AG04449 (cell line): Measurements from ENCODE around the gene MID1.

Experiments used
- CTCF ChIA-PET: fragments of 350-600 bp; formaldehyde crosslinking; extraction: SDS; loops from one replicate; lab custom pipeline; 2021; ENCODE audit warnings: antibody characterized with exemption; lab: Yijun Ruan, JAX
- POLR2A ChIA-PET: fragments of 400-600, 350-600 bp; formaldehyde crosslinking; extraction: SDS; loops from one replicate; lab custom pipeline; 2020; ENCODE audit warnings: antibody characterized with exemption, inconsistent platforms; lab: Yijun Ruan, JAX
- DNase-seq: peaks from one replicate; pipeline ENCODE4 v3.0.0-alpha.2; 2010; ENCODE audit warnings: low read depth, low spot score
- H3K4me3 ChIP-seq: 2 replicates; pipeline ENCODE4 v1.5.1; 2011; ENCODE audit warnings: low read depth, mild to moderate bottlenecking, control low read depth, low read length
- CTCF ChIP-seq: IDR thresholded peaks from one replicate; pipeline ENCODE4 v1.5.1; 2011; ENCODE audit warnings: mild to moderate bottlenecking, moderate library complexity, low read length, control low read depth, inconsistent platforms; ENCODE audit not compliant: insufficient read depth; ENCODE audit errors: missing control alignments

MID1 gene

GRCh38 chrX:10470009-10470408, 150.4 kb downstream of the MID1 start:
- TF ChIP-seq CTCF = no peak
- H3K4me3 ChIP-seq = no peak overlapping the region
- no peak for DNase-seq
- CTCF ChIA-PET = no interaction called here
- POLR2A ChIA-PET = no interaction called here

GRCh38 chrX:10467793-10468192, 152.6 kb downstream of the MID1 start:
- no peak overlapping the region for H3K4me3 ChIP-seq
- no peak for TF ChIP-seq CTCF
- peak; percentile 56 for DNase-seq
- CTCF ChIA-PET = no interaction called here
- POLR2A ChIA-PET = no interaction called here

GRCh38 chrX:10465254-10465653, 155.1 kb downstream of the MID1 start:
- ChIA-PET POLR2A (no interaction called here), CTCF (no interaction called here)
- H3K4me3 ChIP-seq = no peak overlapping the region
- no peak for DNase-seq
- no peak for TF ChIP-seq CTCF

- H3K4me3 ChIP-seq = no peak overlapping the region
- POLR2A ChIA-PET = no interaction called here
- no peak for DNase-seq
- CTCF ChIA-PET = no interaction called here
- TF ChIP-seq CTCF = no peak
These were observed 163.3 kb downstream of the MID1 start for GRCh38 chrX:10457092-10457491.

DNA sequence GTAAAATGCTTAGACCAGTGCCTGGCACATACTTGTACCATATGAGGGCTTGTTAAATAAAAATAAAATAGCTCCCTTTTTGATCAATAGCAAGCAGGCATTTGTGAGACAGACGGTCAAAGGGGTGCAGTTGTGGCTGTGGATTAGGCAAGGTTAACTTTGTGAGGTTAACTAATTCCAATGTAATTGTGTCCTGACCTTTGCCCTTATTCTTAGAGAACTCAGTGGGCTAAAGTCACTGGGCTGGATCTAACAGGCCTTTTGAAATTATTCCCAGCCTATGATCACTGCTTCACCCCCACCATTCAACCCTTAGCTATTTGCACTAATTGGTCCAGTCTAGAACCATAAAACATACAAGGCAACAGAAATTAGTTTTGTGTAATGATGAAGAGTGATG, 166.4 kb downstream of the MID1 start:
- CTCF ChIA-PET = interaction anchor here (1.3 kb wide), 1 partner anchor 315 kb away, joined by 3 read pairs; no protein-coding TSS in a partner anchor
- POLR2A ChIA-PET = no interaction called here
- no peak overlapping the region for H3K4me3 ChIP-seq
- TF ChIP-seq CTCF = no peak
- DNase-seq = no peak

DNA sequence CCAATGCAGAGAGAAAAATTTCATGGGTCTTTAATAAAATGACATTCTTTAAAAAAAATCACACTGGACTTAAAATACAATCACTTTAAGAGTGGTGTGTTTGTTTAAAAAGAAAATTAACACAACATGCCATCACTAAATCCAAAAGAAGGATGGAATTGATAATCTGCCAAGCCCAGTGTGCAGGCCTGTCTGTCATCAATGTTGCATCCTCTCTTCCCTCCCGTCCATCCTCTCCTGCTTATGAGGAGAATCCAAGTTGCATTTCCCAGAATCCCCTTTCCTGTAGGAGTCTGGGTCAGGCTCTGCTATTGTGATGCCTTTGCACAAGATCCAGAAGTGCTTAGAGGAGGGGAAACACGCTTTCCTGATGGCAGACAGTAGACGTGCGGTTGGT, 169.4 kb downstream of the MID1 start:
- no peak overlapping the region for H3K4me3 ChIP-seq
- no peak for TF ChIP-seq CTCF
- ChIA-PET POLR2A (no interaction called here), CTCF (interaction anchor here (0.8 kb wide), 1 partner anchor 147 kb away, joined by 3 read pairs; no protein-coding TSS in a partner anchor)
- DNase-seq = no peak
